HG03520 (cell line): Measurements from ENCODE around the gene MYO10.
"Not testable (repeated sequence)": the region's sequence is repeated elsewhere in the genome, so short reads cannot be mapped to it uniquely, and the experiment has no call there.

Source experiments
- ATAC-seq: cut with Tn5 transposase; IDR thresholded peaks from one replicate; pipeline ENCODE4 v1.9.1; 2021; ENCODE audit warnings: mild to moderate bottlenecking, moderate library complexity; ENCODE audit not compliant: unreplicated experiment

The MYO10 gene

GRCh38 chr5:16679863-16680262 lies 256.2 kb downstream of the MYO10 start:
- no peak for ATAC-seq

DNA sequence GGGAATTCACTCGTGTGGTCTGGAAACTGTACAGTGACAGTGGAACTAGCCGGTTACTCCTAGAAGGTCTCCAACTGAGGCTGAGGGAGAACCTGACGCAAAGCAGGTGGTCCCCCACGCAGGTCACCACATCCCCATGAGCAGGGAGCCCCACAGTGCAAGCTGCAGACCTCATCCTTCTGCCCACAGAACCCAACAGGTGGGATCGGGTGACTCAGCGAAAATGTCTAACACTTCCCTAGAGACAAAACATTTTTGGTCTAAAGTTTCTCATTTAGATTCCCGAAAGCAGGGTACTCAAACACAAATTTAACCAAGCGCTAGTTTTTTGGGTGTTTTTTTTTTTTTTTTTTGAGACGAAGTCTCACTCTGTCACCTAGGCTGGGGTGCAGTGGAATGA lies 256.9 kb downstream of the MYO10 start:
- no peak for ATAC-seq

- no peak for ATAC-seq
These were observed 260.3 kb downstream of the MYO10 start for GRCh38 chr5:16675806-16676205.

DNA sequence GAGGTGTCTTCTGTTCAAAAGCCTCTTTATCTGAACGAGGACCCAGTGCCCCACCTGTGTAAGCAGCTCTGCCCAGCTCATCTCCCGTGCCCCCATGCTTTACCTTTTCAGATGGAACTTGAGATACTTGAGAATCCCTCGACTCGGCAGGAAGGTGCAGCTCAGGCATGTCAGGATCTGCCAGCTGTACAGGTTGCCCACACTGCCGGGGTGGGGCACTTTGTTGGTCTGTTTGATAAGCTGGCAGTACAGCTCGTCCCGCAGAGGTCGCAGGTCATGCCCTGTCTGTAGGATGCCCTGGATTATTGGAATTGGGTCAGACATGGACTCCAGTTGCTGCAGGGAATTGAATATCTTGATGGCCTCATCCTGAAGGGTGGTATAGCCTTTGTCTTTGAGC lies 261.3 kb downstream of the MYO10 start:
- ATAC-seq: no peak

DNA sequence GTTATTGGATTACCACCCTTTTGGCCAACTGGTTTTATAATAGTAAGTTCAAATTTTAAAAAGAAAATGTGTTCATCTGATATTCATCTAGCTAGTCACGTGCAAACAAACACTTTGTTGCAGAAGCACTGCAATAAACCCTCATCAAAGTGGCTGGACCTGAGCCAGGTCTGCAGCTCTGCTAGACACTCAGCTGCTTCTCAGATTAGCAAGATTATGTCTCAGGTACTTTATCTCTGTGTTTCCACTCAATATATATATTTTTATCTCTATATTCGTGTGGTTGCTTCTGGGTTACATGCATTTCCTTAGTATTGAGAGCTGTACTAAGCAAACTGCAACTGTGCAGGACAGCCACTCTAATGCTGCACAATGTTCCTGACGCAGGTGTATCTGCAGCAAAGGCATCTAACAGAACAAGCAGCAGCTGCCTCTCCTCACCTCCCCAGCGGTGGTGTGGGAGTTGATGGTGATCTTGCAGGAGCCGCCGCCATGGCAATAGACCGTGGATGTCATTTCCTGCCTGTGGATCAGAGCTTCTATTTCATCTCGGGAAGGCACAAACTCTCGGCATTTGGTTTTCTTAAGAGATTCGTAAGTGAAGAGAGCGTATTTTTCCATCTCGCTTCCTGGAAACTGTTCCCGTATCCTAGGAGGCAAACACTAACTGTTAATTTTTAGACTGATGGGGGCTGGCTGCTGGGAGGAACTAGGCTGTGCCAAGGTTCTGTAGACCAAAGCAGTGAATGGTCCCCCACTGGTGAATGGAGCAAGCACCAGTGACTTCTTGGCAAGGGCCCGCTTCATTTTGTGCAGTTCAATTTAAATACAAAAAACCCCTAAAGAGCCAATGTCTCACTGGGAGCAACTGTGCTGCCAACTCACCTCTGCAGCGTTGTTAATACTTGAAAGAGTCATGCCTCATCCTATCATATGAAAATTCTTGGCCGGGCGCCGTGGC lies 262.6 kb downstream of the MYO10 start:
- no peak for ATAC-seq

GRCh38 chr5:16671208-16671607 lies 264.9 kb downstream of the MYO10 start:
- ATAC-seq: no peak

GRCh38 chr5:16669776-16670175 lies 266.3 kb downstream of the MYO10 start:
- no peak for ATAC-seq

DNA sequence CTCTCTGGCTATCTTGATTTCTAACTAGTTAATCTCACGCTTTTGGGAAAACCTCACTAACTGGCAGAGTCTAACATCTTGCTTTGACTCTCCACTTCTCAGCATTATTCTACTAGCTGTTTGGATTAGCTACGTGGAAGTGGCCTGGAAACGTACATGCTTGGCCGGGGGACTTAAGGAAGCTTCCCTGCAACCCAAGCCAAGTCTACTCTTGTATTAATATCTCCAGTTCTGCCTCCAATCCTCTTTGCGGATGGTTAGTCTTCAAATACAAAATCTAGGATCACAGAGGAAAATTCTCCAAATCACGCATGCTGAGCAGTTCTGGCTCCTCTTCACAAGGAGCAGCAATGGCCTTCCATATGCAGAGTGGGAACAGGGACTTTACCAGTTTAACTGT lies 267.5 kb downstream of the MYO10 start:
- no peak for ATAC-seq

GRCh38 chr5:16668194-16668593 lies 267.9 kb downstream of the MYO10 start:
- no peak for ATAC-seq

DNA sequence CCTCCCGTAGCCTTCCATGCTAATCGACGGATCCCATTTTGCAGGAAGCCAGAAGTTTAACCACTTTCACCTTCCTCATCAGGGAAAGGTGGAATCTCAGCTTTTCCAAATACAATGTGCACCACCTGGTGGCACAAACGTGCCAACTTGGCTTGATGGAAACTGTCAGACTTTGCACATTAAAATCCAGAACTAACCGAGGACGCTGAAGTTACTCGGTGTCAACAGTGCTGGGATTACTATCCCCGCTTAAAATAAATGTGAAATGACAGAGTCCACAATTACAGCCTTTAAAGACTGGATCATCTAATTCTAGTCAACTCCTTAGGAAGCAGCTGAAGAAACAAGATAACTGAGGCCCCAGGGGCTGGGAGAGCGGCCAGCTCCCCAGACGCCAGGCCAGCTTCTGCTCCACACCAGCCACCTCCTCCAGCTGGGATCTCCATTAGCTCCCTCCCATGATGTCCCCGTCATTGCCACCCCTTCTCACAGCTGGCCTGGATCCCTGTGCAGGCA lies 269.1 kb downstream of the MYO10 start:
- ATAC-seq: no peak

DNA sequence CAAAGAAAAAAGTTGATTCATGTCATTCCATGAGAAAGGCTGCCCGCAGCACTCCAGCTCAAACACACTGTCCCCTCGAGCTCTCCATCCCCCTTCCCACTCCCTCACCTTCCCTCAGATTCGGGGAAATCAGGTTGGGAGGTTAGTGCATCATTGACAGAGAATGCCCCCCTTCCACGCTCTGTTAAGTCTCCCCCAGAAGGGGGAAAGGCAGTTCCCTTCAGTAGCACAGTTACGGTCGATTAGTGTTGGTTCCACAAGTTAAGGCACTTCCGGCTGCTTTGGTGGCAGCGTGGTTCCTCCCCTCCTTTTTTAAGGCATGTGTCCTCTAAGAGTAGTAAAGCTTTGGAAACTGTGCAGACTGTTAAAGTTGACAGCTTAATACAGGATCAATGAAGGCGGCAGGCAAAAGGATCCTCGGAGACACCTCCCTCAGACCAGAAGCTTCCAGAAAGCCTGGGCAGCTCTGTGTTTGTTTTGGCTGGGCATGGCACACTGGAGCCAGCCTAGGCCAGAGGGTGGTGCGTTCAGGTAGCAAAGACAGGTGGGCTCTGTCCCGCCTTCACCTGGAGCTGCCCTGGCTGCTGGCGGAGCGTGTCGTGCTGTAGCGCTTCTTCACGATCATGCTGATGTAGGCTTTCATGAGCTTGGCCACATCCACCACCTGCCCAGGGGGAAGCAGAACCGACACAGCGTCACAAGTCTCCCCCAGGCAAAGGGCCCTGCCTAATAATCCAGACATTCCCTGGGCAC lies 269.8 kb downstream of the MYO10 start:
- ATAC-seq: no peak

GRCh38 chr5:16665601-16666000 lies 270.5 kb downstream of the MYO10 start:
- no peak for ATAC-seq

GRCh38 chr5:16664368-16664767 lies 271.7 kb downstream of the MYO10 start:
- ATAC-seq: no peak

- no peak for ATAC-seq
These were observed 272.2 kb downstream of the MYO10 start for GRCh38 chr5:16663840-16664239.

DNA sequence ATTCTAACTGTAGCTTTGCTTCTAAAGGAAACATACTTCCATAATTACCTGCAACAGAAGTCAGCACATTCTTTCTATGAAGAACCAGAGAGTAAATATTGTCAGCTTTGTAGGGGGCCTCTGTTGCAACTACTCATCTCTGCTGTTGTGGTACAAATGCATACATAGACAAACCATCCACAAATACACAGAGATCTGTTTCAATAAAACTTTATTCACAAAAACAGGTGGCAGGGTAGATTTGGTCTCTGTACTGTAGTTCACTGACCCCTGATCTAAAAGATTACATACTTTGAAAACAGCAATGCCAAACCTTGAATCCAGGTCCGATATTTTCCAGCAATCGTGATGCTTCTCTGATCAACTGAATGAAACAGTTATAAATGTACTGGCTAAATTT lies 274.4 kb downstream of the MYO10 start:
- ATAC-seq: no peak

DNA sequence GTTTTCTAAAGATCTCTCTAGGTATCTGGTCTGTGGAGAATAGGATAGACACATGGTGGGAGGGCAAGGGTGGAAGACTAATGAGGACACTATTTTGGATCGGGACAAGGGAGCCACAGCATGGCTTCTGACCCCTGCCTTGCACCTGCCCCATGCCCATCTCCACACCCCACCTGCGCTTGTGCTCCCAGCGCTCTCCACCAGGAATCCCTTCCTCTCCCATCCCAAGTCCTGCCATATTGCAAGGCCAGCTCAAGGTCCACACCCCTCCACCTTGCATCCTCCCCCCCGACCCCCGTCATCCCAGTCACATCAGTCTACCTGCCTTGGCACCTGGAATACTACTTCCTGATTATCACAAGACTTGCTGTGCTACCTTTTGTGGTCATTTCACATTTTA lies 275.1 kb downstream of the MYO10 start:
- no peak for ATAC-seq

- ATAC-seq: no peak
These were observed 276.6 kb downstream of the MYO10 start for GRCh38 chr5:16659536-16659935.

GRCh38 chr5:16656561-16657191 lies 279.4 kb downstream of the MYO10 start:
- ATAC-seq: no peak

DNA sequence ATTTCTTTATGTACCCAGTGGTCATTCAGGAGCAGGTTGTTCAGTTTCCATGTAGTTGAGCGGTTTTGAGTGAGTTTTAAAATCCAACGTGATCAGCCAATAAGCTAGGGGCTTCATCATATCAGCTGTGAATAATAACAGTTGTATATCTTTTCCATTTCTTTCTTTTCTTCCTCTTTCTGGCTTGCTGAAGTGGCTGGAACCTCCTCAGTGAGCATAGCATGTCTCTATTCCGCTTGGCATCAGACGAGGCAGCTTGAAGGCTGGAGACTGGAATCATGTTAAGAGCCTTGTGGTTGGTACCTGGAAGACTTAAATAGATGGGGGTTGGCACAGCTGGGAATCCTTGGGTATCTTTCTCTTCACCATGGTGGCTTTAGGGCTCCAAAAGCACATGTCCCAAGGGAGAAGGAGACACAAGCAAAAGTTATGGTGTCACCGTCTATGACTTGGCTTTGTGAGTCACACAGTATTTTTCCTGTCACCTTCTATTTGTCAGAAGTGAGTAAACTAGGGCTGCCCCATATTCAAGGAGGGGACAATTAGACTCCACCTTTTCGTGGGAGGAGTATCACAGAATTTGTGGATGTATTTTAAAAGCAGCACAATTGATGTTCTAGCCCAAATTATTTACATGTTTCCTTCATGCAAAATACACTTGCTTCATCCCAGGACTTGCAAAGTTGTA lies 281.3 kb downstream of the MYO10 start:
- ATAC-seq: no peak

- not testable (repeated sequence) for ATAC-seq
These were observed 287.3 kb downstream of the MYO10 start for GRCh38 chr5:16648739-16649138.
